Stimulated activated CD8-positive, alpha-beta memory T cell treated with anti-CD3 and anti-CD28 coated beads, Interleukin-7, amount 100 ng/mL, for 24 hours (primary cell): ENCODE results near the gene PEAK1.

Experiments
- DNase-seq: peaks from one replicate; pipeline ENCODE4 v3.0.0-alpha.2; 2020; ENCODE audit warnings: low read depth

PEAK1 gene

DNA sequence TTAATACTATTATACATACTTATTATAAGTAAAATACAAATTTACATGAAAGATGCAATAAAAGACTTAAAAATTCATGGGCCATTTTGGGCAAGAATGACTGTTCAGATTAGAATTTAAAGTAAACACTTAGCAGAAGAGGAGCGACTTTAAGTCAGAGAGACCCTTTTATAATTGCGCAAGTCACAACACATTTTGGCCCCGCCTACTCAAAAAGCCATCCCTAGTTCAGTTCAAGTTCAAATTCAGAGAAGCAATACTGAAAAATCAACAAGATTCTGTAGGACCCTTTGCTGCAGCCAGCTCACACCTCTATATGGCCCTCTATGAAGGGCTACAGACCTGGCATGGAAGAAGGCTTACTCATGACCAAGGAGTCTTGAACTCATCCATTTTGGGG is 64.6 kb downstream of the PEAK1 start:
- DNase-seq: no peak

DNA sequence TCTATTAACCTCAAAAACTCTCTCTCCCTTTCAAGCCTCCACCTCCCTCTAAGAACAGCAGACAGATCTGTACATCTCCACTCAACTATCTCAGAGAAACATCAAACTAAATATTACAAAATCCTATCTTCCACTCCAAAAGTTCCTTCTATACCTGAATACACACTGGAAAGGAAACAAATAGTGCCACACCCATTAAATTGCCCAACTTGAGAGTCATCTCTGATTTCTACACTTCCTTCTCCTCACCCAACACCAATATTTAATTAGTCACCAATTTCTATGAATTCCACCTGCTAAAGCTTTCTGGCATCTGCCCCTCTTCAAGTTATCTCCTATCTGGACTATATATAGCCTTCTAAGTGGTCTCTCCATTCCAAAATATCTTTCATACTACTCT is 65.8 kb downstream of the PEAK1 start:
- DNase-seq: no peak

GRCh38 chr15:77352887-77353286 is 67.0 kb downstream of the PEAK1 start:
- DNase-seq: no peak

DNA sequence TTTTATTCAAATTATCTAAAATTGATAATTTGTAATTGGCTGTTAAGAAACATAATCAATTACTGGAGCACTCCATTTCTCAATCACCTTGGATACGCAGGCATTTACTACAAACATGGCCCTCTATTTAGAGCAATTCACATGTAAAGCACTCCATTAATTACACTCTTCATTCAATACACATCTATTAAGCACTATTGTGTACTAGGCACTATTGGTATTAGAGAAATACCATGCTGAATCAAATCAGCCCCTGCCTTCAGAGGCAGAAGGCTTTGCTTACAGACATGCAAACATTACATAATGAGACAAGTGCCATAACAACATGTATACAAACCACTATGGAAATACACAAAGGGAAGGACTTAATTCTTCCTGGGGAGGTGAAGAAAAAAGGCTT is 69.1 kb downstream of the PEAK1 start:
- DNase-seq: no peak

GRCh38 chr15:77349666-77350065 is 70.2 kb downstream of the PEAK1 start:
- DNase-seq: no peak

DNA sequence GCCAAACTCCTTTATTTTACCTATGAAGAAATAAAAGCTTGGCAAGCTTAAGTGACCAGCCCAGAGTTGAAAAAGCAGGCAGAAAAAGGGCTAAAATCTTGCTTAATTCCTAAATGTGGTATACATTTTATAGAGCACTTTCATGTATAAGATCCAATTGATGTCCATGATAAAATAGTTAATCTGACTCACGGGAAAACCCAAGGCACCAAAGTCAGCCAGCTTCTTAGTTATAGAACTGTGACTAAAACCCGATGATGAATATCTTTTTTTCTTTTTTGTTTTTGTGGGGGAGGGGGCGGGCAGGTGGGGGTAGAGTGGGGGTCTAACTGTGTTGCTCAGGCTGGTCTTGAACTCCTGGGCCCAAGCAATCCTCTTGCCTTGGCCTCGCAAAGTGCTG is 71.4 kb downstream of the PEAK1 start:
- DNase-seq: no peak

GRCh38 chr15:77347197-77347596 is 72.7 kb downstream of the PEAK1 start:
- DNase-seq: no peak

GRCh38 chr15:77346245-77347036 is 73.5 kb downstream of the PEAK1 start:
- no peak for DNase-seq

DNA sequence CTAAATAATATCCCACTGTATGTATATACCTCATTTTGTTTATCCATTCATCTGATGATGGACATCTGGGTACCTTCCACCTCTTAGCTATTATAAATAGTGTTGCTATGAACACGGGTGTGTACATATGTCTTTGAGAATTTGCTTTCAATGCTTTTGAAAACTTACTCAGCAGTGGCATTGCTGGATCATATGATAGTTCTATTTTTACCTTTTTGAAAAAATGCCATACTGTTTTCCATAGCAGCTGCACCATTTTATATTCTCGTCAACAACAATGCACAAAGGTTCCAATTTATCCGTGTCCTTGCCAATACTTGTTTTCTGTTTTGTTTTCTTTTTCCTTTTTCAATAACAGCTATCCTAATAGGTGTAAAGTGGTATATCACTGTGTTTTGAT is 77.1 kb downstream of the PEAK1 start:
- DNase-seq: no peak

- no peak for DNase-seq
These were observed 79.7 kb downstream of the PEAK1 start for GRCh38 chr15:77340245-77340644.

DNA sequence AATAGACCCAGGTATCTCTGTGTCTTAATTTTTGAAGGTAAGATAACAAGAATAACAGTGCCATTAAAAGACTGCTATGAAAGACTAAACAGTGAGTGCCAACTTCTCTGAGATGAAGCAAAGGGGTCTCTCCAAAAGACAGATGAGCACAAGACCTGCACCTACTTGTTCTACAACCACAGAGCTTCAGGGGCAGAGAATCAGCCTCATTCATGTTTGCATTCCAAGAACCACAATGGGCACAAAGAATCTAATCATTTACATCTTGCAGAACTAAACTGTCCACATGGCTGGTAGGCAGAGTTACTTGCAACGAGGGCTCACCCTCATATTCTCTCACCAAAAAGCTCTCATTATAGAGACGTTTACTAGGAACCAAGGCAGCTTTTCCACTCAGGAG is 83.9 kb downstream of the PEAK1 start:
- no peak for DNase-seq

DNA sequence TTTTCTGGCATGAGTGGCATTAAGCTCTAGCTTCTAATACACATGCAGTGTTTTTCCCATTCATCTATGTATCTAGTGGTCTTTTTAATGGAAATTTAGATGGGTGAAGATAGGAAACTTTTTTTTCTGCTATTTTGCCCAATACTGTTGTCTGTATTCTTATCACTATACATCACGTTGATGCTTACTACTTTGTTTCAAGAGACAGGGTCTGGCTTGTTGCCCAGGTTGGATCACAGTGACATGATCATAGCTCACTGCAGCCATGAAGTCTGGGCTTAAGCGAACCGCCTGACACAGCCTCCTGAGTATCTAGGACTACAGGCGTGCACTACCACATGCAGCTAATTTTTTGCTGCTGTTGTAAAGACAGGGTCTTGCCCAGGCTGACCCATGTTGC is 84.6 kb downstream of the PEAK1 start:
- DNase-seq: no peak

GRCh38 chr15:77333166-77333565 is 86.7 kb downstream of the PEAK1 start:
- no peak for DNase-seq

GRCh38 chr15:77329202-77329601 is 90.7 kb downstream of the PEAK1 start:
- DNase-seq: no peak

DNA sequence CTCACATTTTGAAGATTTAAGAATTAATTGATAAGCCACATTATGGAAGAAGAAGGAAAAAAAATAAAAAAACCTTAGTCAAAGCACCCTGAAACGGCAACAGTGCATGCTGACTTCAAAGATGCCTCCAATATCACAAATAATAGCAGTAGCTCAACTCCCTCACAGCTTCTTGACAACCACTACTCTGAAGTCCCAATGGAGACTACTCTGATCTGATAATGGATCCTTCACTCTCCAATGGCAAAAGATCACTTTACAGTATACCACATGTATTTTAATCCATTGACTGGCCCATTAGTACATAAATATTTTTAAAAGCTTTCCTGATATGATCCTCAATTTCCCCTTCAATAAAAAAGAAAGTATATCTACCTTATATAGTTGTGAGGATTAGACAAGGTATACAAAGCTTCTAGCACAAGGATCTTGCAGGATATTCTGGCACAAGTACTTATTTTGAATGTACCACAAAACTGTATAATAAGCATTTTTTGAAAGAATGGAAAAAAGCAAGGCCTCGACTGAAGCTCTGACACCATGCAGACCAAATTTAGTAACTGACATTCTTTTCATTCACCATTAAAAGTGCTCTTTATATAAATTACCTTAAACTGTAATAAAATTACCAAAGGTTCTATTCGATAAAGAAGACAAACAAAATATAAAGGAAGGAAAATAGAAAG is 91.9 kb downstream of the PEAK1 start:
- DNase-seq: no peak

- DNase-seq: no peak
These were observed 92.7 kb downstream of the PEAK1 start for GRCh38 chr15:77327168-77327567.

GRCh38 chr15:77326366-77326765 is 93.5 kb downstream of the PEAK1 start:
- no peak for DNase-seq

DNA sequence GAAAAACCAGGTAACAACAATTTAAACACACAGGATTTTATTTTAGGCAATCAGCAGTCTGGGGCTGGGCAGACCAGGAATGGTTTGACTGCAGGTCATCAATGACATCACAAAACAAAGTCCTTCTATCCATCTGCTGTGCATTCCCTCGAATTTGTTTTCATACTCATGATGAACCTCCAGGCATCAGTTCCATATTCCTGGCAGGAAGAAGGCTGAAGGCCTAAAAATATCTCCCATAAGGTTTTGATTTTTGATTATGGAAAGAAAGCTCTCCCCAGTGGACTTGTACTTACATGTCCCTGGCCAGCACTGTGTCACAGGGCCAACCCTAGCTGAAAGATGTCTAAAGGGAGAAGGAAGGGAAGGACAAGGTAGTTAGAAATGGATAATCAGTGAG is 107.4 kb downstream of the PEAK1 start:
- no peak for DNase-seq

- DNase-seq: no peak
These were observed 108.1 kb downstream of the PEAK1 start for GRCh38 chr15:77311618-77312398.

- DNase-seq: no peak
These were observed 108.9 kb downstream of the PEAK1 start for GRCh38 chr15:77311020-77311419.

DNA sequence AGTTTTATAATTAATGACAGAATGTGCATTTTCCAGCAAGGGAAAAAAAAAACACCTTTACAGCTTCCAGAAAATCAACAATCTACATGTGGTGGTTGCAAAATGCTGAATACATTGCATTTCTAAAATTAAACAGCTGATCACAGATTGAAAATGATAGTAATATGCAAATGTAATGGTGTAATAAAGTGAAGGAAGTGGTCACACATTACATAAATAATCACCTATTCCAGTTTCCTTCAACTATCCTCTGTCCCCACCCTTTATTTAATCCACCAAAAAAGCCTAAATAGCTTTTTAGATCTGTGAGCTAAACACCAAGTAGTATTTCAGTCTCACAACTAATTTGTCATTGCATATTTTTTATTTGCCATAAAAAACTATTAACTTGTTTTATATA is 110.5 kb downstream of the PEAK1 start:
- DNase-seq: no peak

GRCh38 chr15:77305953-77306352 is 114.0 kb downstream of the PEAK1 start:
- no peak for DNase-seq

DNA sequence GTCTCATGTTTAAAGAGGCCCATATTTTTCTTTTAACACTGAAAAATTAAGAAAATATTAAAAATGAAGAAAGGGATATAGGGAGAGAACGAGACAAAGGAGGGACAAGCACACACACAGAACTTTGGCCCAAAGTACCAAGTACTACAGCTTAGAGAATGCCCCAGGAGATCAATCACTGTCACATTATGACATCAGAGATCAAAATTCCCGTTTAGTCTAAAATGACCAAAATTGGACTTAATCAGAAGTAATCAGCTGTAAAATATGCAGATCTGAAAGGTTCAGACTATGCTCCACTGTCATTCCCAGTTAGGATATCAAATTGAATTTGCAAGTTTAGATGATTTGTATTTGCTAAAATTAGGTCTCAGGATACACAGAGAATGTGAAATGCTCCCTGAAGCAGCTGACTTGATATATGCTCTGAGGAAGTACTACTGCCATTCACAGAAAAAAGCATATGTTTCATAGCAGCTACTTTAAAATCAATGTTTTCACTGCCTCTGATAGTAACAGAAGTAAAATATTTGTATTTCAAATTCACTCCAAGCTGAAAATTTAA is 123.0 kb downstream of the PEAK1 start:
- DNase-seq: no peak
